Measurements from ENCODE around the gene EIF3B. TPM values are rescaled to one million over a fixed set of nuclear protein-coding genes. Genes with fewer than 3 reads are reported as not detected.
A peak's percentile ranks its signal among the peaks of the same experiment; 100 is the strongest.
"Not testable (repeated sequence)": the region's sequence is repeated elsewhere in the genome, so short reads cannot be mapped to it uniquely, and the experiment has no call there.

Gene EIF3B
- total and polyA plus RNA-seq, 7 donors = 37.9 to 125 (median 96.9) TPM

GRCh38 chr7:2309889-2310331, 44.7 kb upstream of the EIF3B start:
- intact Hi-C loops (cut with DNase I) = loop anchor here (5.0 kb wide), 1 partner anchor 68 kb away; the partner anchor contains the start of genes MRM2 and NUDT1
- Histone ChIP-seq H3K4me3 (no peak overlapping the region), H3K27me3 (no peaks in the 10 kb centered on the region), H3K27ac (peak overlapping the region in 1 of 4 donors; percentile 1), H3K9me3 (no peaks in the 10 kb centered on the region), H3K36me3 (no peaks in the 10 kb centered on the region), H3K4me1 (peaks cover 0 to 12% (median 9%) of the 10 kb centered on the region in 4 donors)
- no peak for DNase-seq
- WGBS, 2 donors = 84 to 92% methylated on average over 20 of the region's 20 CpGs
- TF ChIP-seq POLR2A (IDR thresholded peaks at IDR 0.05) (no peak), POLR2AphosphoS5 (IDR thresholded peaks at IDR 0.05) (no peak)

GRCh38 chr7:2312267-2312929, 42.2 kb upstream of the EIF3B start:
- no peak for TF ChIP-seq EP300 (IDR thresholded peaks at IDR 0.05)
- TF ChIP-seq, protein P1, sequence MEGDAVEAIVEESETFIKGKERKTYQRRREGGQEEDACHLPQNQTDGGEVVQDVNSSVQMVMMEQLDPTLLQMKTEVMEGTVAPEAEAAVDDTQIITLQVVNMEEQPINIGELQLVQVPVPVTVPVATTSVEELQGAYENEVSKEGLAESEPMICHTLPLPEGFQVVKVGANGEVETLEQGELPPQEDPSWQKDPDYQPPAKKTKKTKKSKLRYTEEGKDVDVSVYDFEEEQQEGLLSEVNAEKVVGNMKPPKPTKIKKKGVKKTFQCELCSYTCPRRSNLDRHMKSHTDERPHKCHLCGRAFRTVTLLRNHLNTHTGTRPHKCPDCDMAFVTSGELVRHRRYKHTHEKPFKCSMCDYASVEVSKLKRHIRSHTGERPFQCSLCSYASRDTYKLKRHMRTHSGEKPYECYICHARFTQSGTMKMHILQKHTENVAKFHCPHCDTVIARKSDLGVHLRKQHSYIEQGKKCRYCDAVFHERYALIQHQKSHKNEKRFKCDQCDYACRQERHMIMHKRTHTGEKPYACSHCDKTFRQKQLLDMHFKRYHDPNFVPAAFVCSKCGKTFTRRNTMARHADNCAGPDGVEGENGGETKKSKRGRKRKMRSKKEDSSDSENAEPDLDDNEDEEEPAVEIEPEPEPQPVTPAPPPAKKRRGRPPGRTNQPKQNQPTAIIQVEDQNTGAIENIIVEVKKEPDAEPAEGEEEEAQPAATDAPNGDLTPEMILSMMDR (IDR thresholded peaks at IDR 0.05) = no peak
- TF ChIP-seq POLR2AphosphoS5 (IDR thresholded peaks at IDR 0.05) = no peak
- no peak for TF ChIP-seq POLR2A (IDR thresholded peaks at IDR 0.05)
- H3K9me3 ChIP-seq = no peaks in the 10 kb centered on the region
- no peaks in the 10 kb centered on the region for H3K36me3 ChIP-seq
- H3K4me1 ChIP-seq = peaks cover 0 to 12% (median 8%) of the 10 kb centered on the region in 4 donors
- intact Hi-C loops (cut with DNase I) = loop anchor here (5.0 kb wide), 1 partner anchor 70 kb away; the partner anchor contains the start of genes MRM2 and NUDT1
- 86 to 92% methylated on average over 17 of the region's 17 CpGs for WGBS, 2 donors
- no peak for DNase-seq
- no peaks in the 10 kb centered on the region for H3K27me3 ChIP-seq
- H3K27ac ChIP-seq = no peak overlapping the region
- no peak overlapping the region for H3K4me3 ChIP-seq

GRCh38 chr7:2313450-2314208, 41.0 kb upstream of the EIF3B start:
- intact Hi-C loops (cut with DNase I) = loop anchor here (5.0 kb wide), 1 partner anchor 71 kb away; the partner anchor contains the start of genes MRM2 and NUDT1
- peaks cover 0 to 12% (median 8%) of the 10 kb centered on the region in 4 donors for H3K4me1 ChIP-seq
- H3K36me3 ChIP-seq = no peaks in the 10 kb centered on the region
- peak; percentile 76 for DNase-seq
- 17 to 20% methylated on average over 42 of the region's 42 CpGs for WGBS, 2 donors
- H3K27ac ChIP-seq = peak overlapping the region; percentile 72 to 78 (median 77)
- H3K27me3 ChIP-seq = no peaks in the 10 kb centered on the region
- peak overlapping the region; percentile 69 to 97 (median 89) for H3K4me3 ChIP-seq
- H3K9me3 ChIP-seq = no peaks in the 10 kb centered on the region
- TF ChIP-seq POLR2A (IDR thresholded peaks at IDR 0.05) = no peak
- no peak for TF ChIP-seq EP300 (IDR thresholded peaks at IDR 0.05)
- TF ChIP-seq, protein P1 (IDR thresholded peaks at IDR 0.05) = no peak
- TF ChIP-seq POLR2AphosphoS5 (IDR thresholded peaks at IDR 0.05) = no peak

GRCh38 chr7:2314209-2314955, 40.2 kb upstream of the EIF3B start, which contains the start of gene SNX8:
TSS of gene SNX8 (minus strand) at chr7:2314441. CDS start at chr7:2314421, 20 bp downstream.
- H3K4me3 ChIP-seq = peak within 1 kb of the TSS; percentile 69 to 97 (median 89)
- no peaks in the 10 kb centered on the region for H3K9me3 ChIP-seq
- H3K27ac ChIP-seq = peak within 1 kb of the TSS; percentile 72 to 78 (median 77)
- peak; percentile 93 for DNase-seq
- intact Hi-C loops (cut with DNase I) = loop anchor here (5.0 kb wide), 1 partner anchor 72 kb away; the partner anchor contains the start of genes MRM2 and NUDT1
- H3K4me1 ChIP-seq = peaks cover 0 to 12% (median 8%) of the 10 kb centered on the region in 4 donors
- H3K27me3 ChIP-seq = no peaks in the 10 kb centered on the region
- no peaks in the 10 kb centered on the region for H3K36me3 ChIP-seq
- 1% methylated on average over 78 of the region's 78 CpGs for WGBS, 2 donors
- no peak for TF ChIP-seq EP300 (IDR thresholded peaks at IDR 0.05)
- TF ChIP-seq, protein P1 (IDR thresholded peaks at IDR 0.05) = no peak
- peak in 3 of 4 donors; percentile 57 to 61 (median 58) for TF ChIP-seq POLR2AphosphoS5 (IDR thresholded peaks at IDR 0.05)
- no peak for TF ChIP-seq POLR2A (IDR thresholded peaks at IDR 0.05)

GRCh38 chr7:2314956-2315530, 39.6 kb upstream of the EIF3B start:
- intact Hi-C loops (cut with DNase I) = loop anchor here (5.0 kb wide), 1 partner anchor 73 kb away; the partner anchor contains the start of genes MRM2 and NUDT1
- not testable (repeated sequence) for DNase-seq, H3K9me3 ChIP-seq, H3K36me3 ChIP-seq, H3K27ac ChIP-seq, H3K27me3 ChIP-seq
- 62 to 81% methylated on average over 3 of the region's 3 CpGs for WGBS, 2 donors
- Histone ChIP-seq H3K4me3 (peak overlapping the region in 3 of 4 donors; percentile 82 to 97 (median 96)), H3K4me1 (peaks cover 0 to 12% (median 8%) of the 10 kb centered on the region in 4 donors)
